Fibroblast of lung (primary cell): ENCODE data around the gene KIF1B. TPM values are rescaled to one million over a fixed set of nuclear protein-coding genes. Genes with fewer than 3 reads are reported as not detected.

Experiments used
- DNase-seq, 2 donors: peaks; one replicate each; pipeline versions ENCODE4 v3.0.0 to v3.0.0-alpha.2; 2010; ENCODE audit warnings: low read depth in 2 of 2
- H2AFZ ChIP-seq: 2 replicates; pipeline ENCODE4 v1.5.1; 2012; ENCODE audit warnings: low read length, control low read depth, inconsistent platforms
- H3K27ac ChIP-seq: 2 replicates; pipeline ENCODE4 v1.5.1; 2011; ENCODE audit warnings: low read length, control low read depth; ENCODE audit not compliant: insufficient read depth
- H3K27me3 ChIP-seq: 2 replicates; pipeline ENCODE4 v1.5.1; 2011; ENCODE audit warnings: mild to moderate bottlenecking, low read length; ENCODE audit not compliant: control insufficient read depth, insufficient read depth
- H3K36me3 ChIP-seq: 2 replicates; pipeline ENCODE4 v1.5.1; 2011; ENCODE audit warnings: low read length; ENCODE audit not compliant: control insufficient read depth, insufficient read depth
- H3K4me1 ChIP-seq: 2 replicates; pipeline ENCODE4 v1.5.1; 2011; ENCODE audit warnings: low read length; ENCODE audit not compliant: control insufficient read depth, insufficient read depth; ENCODE audit errors: extremely low read depth
- H3K4me2 ChIP-seq: 2 replicates; pipeline ENCODE4 v1.5.1; 2011; ENCODE audit warnings: low read length, control low read depth; ENCODE audit not compliant: insufficient read depth; ENCODE audit errors: extremely low read depth
- H3K4me3 ChIP-seq, 4 experiments: fragments of 200-600 bp in 1 of 4; sonication (generic) in 1 of 4; replicated peaks in 1 of 4; 2 replicates each; pipeline ENCODE4 v1.5.1; 2011 to 2016; ENCODE audit warnings: low read length in 4 of 4, low read depth in 3 of 4, mild to moderate bottlenecking in 3 of 4, control low read depth in 2 of 4, inconsistent platforms in 1 of 4, mixed read lengths in 1 of 4; ENCODE audit not compliant: insufficient read depth in 1 of 4; ENCODE audit errors: control extremely low read depth in 1 of 4
- H3K79me2 ChIP-seq: 2 replicates; pipeline ENCODE4 v1.5.1; 2012; ENCODE audit warnings: mild to moderate bottlenecking, low read length, inconsistent platforms; ENCODE audit not compliant: control insufficient read depth, insufficient read depth
- H3K9ac ChIP-seq: 2 replicates; pipeline ENCODE4 v1.5.1; 2011; ENCODE audit warnings: mild to moderate bottlenecking, low read length, control low read depth; ENCODE audit not compliant: insufficient read depth
- H3K9me3 ChIP-seq: 2 replicates; pipeline ENCODE4 v1.5.1; 2012; ENCODE audit warnings: low read depth, low read length; ENCODE audit not compliant: control insufficient read depth, insufficient read depth
- H4K20me1 ChIP-seq: 2 replicates; pipeline ENCODE4 v1.5.1; 2011; ENCODE audit warnings: low read length; ENCODE audit not compliant: control insufficient read depth, insufficient read depth; ENCODE audit errors: extremely low read depth
- CTCF ChIP-seq, 2 donors: IDR thresholded peaks in 1 of 2; conservative IDR thresholded peaks in 1 of 2; 1 replicate in 1 of 2; 2 replicates in 1 of 2; pipeline ENCODE4 v1.5.1; 2011 to 2012; ENCODE audit warnings: low read length in 2 of 2, control low read depth in 1 of 2, inconsistent platforms in 1 of 2, low read depth in 1 of 2, mild to moderate bottlenecking in 1 of 2
- EZH2 ChIP-seq: IDR thresholded peaks from 2 replicates; pipeline ENCODE4 v1.5.1; 2012; ENCODE audit warnings: low read length, control low read depth, mild to moderate bottlenecking; ENCODE audit errors: missing control alignments
- polyA plus RNA-seq, 2 donors: library from polyadenylated mRNA; depleted of rRNA in 1 of 2; stranded (reverse) in 1 of 2; unstranded in 1 of 2; fragments of >200 nt; gene quantifications; 2 replicates each; pipeline ENCODE4 v1.2.1, GENCODE V29; 2011 to 2012; ENCODE audit warnings: missing spikeins in 1 of 2
- total RNA-seq: library from RNA; depleted of rRNA; stranded (reverse); fragments of >200 nt; gene quantifications from 2 replicates; pipeline ENCODE4 v1.2.1, GENCODE V29; 2014

Gene KIF1B
- total and polyA plus RNA-seq, 2 donors (not counting 1 experiment from before 2014, with no cell fraction given): 23.6 to 34.3 TPM

- Histone ChIP-seq H3K4me1 (peaks cover 9% of the 10 kb centered on the region), H2AFZ (no peak overlapping the region), H3K4me2 (no peak overlapping the region), H3K4me3 (no peak overlapping the region), H3K9me3 (no peaks in the 10 kb centered on the region), H3K27me3 (no peaks in the 10 kb centered on the region), H4K20me1 (no peaks in the 10 kb centered on the region), H3K27ac (no peak overlapping the region), H3K9ac (no peak overlapping the region), H3K36me3 (no peaks in the 10 kb centered on the region), H3K79me2 (no peaks in the 10 kb centered on the region)
- no peak for TF ChIP-seq CTCF (conservative IDR thresholded peaks at IDR 0.05 in 1 of 2, IDR thresholded peaks at IDR 0.05 in 1 of 2; ENCODE audit: low read depth in 1 of 2, low read length in 2 of 2)
- TF ChIP-seq EZH2: no peak
- DNase-seq: no peak
These were observed 179.1 kb downstream of the KIF1B start for GRCh38 chr1:10389271-10389973.

GRCh38 chr1:10396870-10397269, 186.5 kb downstream of the KIF1B start:
- Histone ChIP-seq H3K4me3 (no peak overlapping the region), H3K27ac (no peak overlapping the region), H3K4me1 (peaks cover 4% of the 10 kb centered on the region), H3K79me2 (peaks cover 20% of the 10 kb centered on the region), H3K9me3 (no peaks in the 10 kb centered on the region), H3K27me3 (no peaks in the 10 kb centered on the region), H3K36me3 (no peaks in the 10 kb centered on the region), H3K4me2 (no peak overlapping the region), H2AFZ (no peak overlapping the region), H4K20me1 (no peaks in the 10 kb centered on the region), H3K9ac (no peak overlapping the region)
- TF ChIP-seq CTCF (conservative IDR thresholded peaks at IDR 0.05 in 1 of 2, IDR thresholded peaks at IDR 0.05 in 1 of 2; ENCODE audit: low read depth in 1 of 2, low read length in 2 of 2) (no peak), EZH2 (no peak)
- DNase-seq: no peak

GRCh38 chr1:10398278-10398733, 187.9 kb downstream of the KIF1B start:
- Histone ChIP-seq H3K27ac (peak overlapping the region; percentile 79), H3K36me3 (no peaks in the 10 kb centered on the region), H3K4me1 (peaks cover 8% of the 10 kb centered on the region), H2AFZ (peak overlapping the region; percentile 87), H3K27me3 (no peaks in the 10 kb centered on the region), H3K4me2 (peak overlapping the region; percentile 93), H3K9ac (peak overlapping the region; percentile 69), H3K4me3 (peak overlapping the region; percentile 67 to 94 (median 72)), H4K20me1 (no peaks in the 10 kb centered on the region), H3K79me2 (peaks cover 24% of the 10 kb centered on the region), H3K9me3 (no peaks in the 10 kb centered on the region)
- no peak for DNase-seq
- no peak for TF ChIP-seq CTCF (conservative IDR thresholded peaks at IDR 0.05 in 1 of 2, IDR thresholded peaks at IDR 0.05 in 1 of 2; ENCODE audit: low read depth in 1 of 2, low read length in 2 of 2)
- TF ChIP-seq EZH2: no peak
